Sigmoid colon (tissue), 4 donors: ENCODE results near the gene MADD.

ENCODE experiments used
- POLR2A ChIP-seq, 2 donors: fragments of 450-650 bp; IDR thresholded peaks; one replicate each; pipeline ENCODE4 v1.6.1; 2016; ENCODE audit warnings: antibody characterized with exemption in 2 of 2, mild to moderate bottlenecking in 2 of 2, moderate library complexity in 2 of 2
- POLR2AphosphoS5 ChIP-seq, 4 donors: sonication (generic); formaldehyde crosslinking; IDR thresholded peaks; one replicate each; pipeline ENCODE4 v1.6.1; 2017; ENCODE audit warnings: antibody characterized with exemption in 4 of 4
- TF ChIP-seq, protein P1 (sequence below), 4 experiments: fragments of 450-650 bp in 3 of 4; fragments of 200-600 bp in 1 of 4; IDR thresholded peaks; one replicate each; pipeline ENCODE4 v1.5.1; 2016 to 2019; ENCODE audit warnings: antibody characterized with exemption in 4 of 4, mild to moderate bottlenecking in 3 of 4, moderate library complexity in 2 of 4

DNA sequence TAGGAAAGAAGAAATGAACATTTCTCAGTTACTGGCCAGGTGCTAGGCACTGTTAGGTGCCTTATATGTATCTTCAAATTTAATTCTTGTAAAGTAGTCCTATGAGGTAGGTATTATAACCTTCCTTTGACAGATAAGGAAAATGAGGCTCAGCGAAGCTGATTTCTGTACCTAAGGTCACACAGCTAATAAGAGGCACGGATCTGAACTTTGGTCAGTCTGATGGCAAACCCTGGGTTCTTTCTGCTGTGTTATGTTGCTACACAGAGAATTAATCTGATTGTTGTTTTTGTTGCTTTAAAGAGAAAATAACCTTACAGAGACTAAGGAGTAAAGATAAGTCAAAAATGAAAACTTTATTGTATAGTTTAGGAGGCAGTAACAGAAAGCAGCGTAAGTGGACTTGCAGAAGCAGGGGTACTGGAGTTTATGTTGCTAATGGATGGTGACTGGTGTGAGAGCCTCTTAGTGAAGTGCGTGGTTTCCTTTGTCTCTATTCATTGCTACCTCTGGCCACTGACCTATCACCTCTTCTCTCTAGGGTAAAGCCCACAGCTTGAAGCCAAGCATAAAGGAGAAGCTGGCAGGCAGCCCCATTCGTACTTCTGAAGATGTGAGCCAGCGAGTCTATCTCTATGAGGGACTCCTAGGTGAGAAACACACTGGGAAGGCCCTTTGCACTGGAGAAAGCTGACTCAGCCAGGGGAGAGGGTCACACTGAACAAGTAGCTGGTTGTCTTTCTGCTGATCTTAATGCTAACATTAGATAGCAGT is 38.3 kb downstream of the MADD start:
- TF ChIP-seq, protein P1, sequence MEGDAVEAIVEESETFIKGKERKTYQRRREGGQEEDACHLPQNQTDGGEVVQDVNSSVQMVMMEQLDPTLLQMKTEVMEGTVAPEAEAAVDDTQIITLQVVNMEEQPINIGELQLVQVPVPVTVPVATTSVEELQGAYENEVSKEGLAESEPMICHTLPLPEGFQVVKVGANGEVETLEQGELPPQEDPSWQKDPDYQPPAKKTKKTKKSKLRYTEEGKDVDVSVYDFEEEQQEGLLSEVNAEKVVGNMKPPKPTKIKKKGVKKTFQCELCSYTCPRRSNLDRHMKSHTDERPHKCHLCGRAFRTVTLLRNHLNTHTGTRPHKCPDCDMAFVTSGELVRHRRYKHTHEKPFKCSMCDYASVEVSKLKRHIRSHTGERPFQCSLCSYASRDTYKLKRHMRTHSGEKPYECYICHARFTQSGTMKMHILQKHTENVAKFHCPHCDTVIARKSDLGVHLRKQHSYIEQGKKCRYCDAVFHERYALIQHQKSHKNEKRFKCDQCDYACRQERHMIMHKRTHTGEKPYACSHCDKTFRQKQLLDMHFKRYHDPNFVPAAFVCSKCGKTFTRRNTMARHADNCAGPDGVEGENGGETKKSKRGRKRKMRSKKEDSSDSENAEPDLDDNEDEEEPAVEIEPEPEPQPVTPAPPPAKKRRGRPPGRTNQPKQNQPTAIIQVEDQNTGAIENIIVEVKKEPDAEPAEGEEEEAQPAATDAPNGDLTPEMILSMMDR (IDR thresholded peaks at IDR 0.05): no peak
- TF ChIP-seq POLR2AphosphoS5 (IDR thresholded peaks at IDR 0.05) (no peak), POLR2A (IDR thresholded peaks at IDR 0.05) (no peak)
